WTC11 (cell line): ENCODE results near the gene DENND4B. TPM values are rescaled to one million over a fixed set of nuclear protein-coding genes. Genes with fewer than 3 reads are reported as not detected.

Experiments
- ATAC-seq: fragments of 200-7000 bp; cut with Tn5 transposase; 2 replicates; pipeline ENCODE4 v1.10.0; 2021; ENCODE audit warnings: mild to moderate bottlenecking, moderate library complexity
- Bru-seq: library from RNA; stranded (reverse); fragments of 400-500 nt; gene quantifications from one replicate; lab custom pipeline; 2021; lab: Mats Ljungman, UMichigan
- CTCF ChIA-PET: fragments of 300-600 bp; sonication (Branson Sonifier 250); formaldehyde crosslinking; loops from one replicate; lab custom pipeline; 2021; ENCODE audit warnings: antibody characterized with exemption; lab: Charles Lee
- POLR2A ChIA-PET: fragments of 350-600 bp; sonication (Branson Sonifier 250); formaldehyde crosslinking; loops from one replicate; lab custom pipeline; 2021; ENCODE audit warnings: antibody characterized with exemption; lab: Charles Lee
- DNase-seq: peaks from one replicate; pipeline ENCODE4 v3.0.0; 2021; ENCODE audit warnings: low spot score
- H3K27ac Mint-ChIP-seq: 2 replicates; pipeline ENCODE4 v1.8.0; 2021; ENCODE audit warnings: mixed read lengths
- H3K27me3 Mint-ChIP-seq: 2 replicates; pipeline ENCODE4 v1.8.0; 2021; ENCODE audit warnings: low read depth, mild to moderate bottlenecking, moderate library complexity, mixed read lengths
- H3K36me3 Mint-ChIP-seq: 2 replicates; pipeline ENCODE4 v1.8.0; 2021; ENCODE audit warnings: mixed read lengths
- H3K4me1 Mint-ChIP-seq: 2 replicates; pipeline ENCODE4 v1.8.0; 2022; ENCODE audit warnings: mixed read lengths
- H3K4me3 Mint-ChIP-seq: 2 replicates; pipeline ENCODE4 v1.8.0; 2021; ENCODE audit warnings: mild to moderate bottlenecking, moderate library complexity, mixed read lengths
- H3K9me3 Mint-ChIP-seq: 2 replicates; pipeline ENCODE4 v1.8.0; 2021; ENCODE audit warnings: mixed read lengths
- AFF4 ChIP-seq: sonication (generic); formaldehyde crosslinking; IDR thresholded peaks from 2 replicates; pipeline ENCODE4 v1.8.1; 2023; ENCODE audit warnings: mild to moderate bottlenecking, missing genetic modification reagents, borderline replicate concordance
- CREB1 ChIP-seq: sonication (generic); formaldehyde crosslinking; IDR thresholded peaks from 2 replicates; pipeline ENCODE4 v1.8.0; 2023; ENCODE audit warnings: mild to moderate bottlenecking, missing genetic modification reagents
- EMX1 ChIP-seq: fragments of 250-450 bp; sonication (Bioruptor Pico); IDR thresholded peaks from 2 replicates; pipeline ENCODE4 v1.8.0; 2021; ENCODE audit warnings: mild to moderate bottlenecking
- HMGXB4 ChIP-seq: sonication (generic); formaldehyde crosslinking; IDR thresholded peaks from 2 replicates; pipeline ENCODE4 v1.8.1; 2023; ENCODE audit warnings: mild to moderate bottlenecking, moderate library complexity, missing genetic modification reagents
- NR3C1 ChIP-seq: sonication (generic); formaldehyde crosslinking; conservative IDR thresholded peaks from 2 replicates; pipeline ENCODE4 v1.8.1; 2023; ENCODE audit warnings: low read depth, mild to moderate bottlenecking, missing genetic modification reagents
- TEAD1 ChIP-seq: sonication (generic); formaldehyde crosslinking; IDR thresholded peaks from 2 replicates; pipeline ENCODE4 v1.8.0; 2022; ENCODE audit warnings: mild to moderate bottlenecking, missing genetic modification reagents
- TP53 ChIP-seq: sonication (generic); formaldehyde crosslinking; IDR thresholded peaks from 2 replicates; pipeline ENCODE4 v1.8.1; 2023; ENCODE audit warnings: mild to moderate bottlenecking, missing genetic modification reagents
- ZBTB21 ChIP-seq: sonication (generic); formaldehyde crosslinking; IDR thresholded peaks from 2 replicates; pipeline ENCODE4 v1.8.1; 2023; ENCODE audit warnings: mild to moderate bottlenecking, missing genetic modification reagents, borderline replicate concordance
- ZBTB43 ChIP-seq: sonication (generic); formaldehyde crosslinking; IDR thresholded peaks from 2 replicates; pipeline ENCODE4 v1.8.1; 2023; ENCODE audit warnings: mild to moderate bottlenecking, missing genetic modification reagents
- ZMAT4 ChIP-seq: fragments of 250-450 bp; sonication (Bioruptor Pico); IDR thresholded peaks from 2 replicates; pipeline ENCODE4 v1.9.0; 2021; ENCODE audit warnings: mild to moderate bottlenecking
- ZNF121 ChIP-seq: sonication (generic); formaldehyde crosslinking; IDR thresholded peaks from 2 replicates; pipeline ENCODE4 v1.8.0; 2023; ENCODE audit warnings: missing genetic modification reagents
- ZNF317 ChIP-seq: sonication (generic); formaldehyde crosslinking; IDR thresholded peaks from 2 replicates; pipeline ENCODE4 v1.8.1; 2023; ENCODE audit warnings: low read depth, mild to moderate bottlenecking, moderate library complexity, missing genetic modification reagents, borderline replicate concordance
- ZNF396 ChIP-seq: fragments of 250-450 bp; sonication (Bioruptor Pico); IDR thresholded peaks from 2 replicates; pipeline ENCODE4 v1.8.0; 2021; ENCODE audit warnings: mild to moderate bottlenecking, moderate library complexity, borderline replicate concordance
- ZNF425 ChIP-seq: fragments of 250-450 bp; sonication (Bioruptor Pico); conservative IDR thresholded peaks from 2 replicates; pipeline ENCODE4 v1.9.0; 2021; ENCODE audit warnings: mild to moderate bottlenecking
- ZNF671 ChIP-seq: fragments of 250-450 bp; sonication (Bioruptor Pico); IDR thresholded peaks from 2 replicates; pipeline ENCODE4 v1.8.0; 2021; ENCODE audit warnings: mild to moderate bottlenecking
- long read RNA-seq, 3 experiments: library from RNA in 1 of 3; library from capped mRNA in 1 of 3; library from polyadenylated mRNA in 1 of 3; unstranded in 2 of 3; stranded (forward) in 1 of 3; transcript quantifications; one replicate each; pipeline ENCODE4 v2.0.0, GENCODE V29; 2021
- total RNA-seq: library from RNA; stranded (reverse); gene quantifications from 3 replicates; pipeline ENCODE4 v1.2.3, GENCODE V29; 2021
- TF ChIP-seq, protein P1 (sequence below): sonication (generic); formaldehyde crosslinking; IDR thresholded peaks from 2 replicates; pipeline ENCODE4 v1.8.0; 2023; ENCODE audit warnings: mild to moderate bottlenecking, missing genetic modification reagents
- TF ChIP-seq, protein P2 (sequence below): sonication (generic); formaldehyde crosslinking; IDR thresholded peaks from 2 replicates; pipeline ENCODE4 v1.8.1; 2022; ENCODE audit warnings: low read depth, mild to moderate bottlenecking, moderate library complexity, missing genetic modification reagents, borderline replicate concordance

DENND4B gene, protein sequence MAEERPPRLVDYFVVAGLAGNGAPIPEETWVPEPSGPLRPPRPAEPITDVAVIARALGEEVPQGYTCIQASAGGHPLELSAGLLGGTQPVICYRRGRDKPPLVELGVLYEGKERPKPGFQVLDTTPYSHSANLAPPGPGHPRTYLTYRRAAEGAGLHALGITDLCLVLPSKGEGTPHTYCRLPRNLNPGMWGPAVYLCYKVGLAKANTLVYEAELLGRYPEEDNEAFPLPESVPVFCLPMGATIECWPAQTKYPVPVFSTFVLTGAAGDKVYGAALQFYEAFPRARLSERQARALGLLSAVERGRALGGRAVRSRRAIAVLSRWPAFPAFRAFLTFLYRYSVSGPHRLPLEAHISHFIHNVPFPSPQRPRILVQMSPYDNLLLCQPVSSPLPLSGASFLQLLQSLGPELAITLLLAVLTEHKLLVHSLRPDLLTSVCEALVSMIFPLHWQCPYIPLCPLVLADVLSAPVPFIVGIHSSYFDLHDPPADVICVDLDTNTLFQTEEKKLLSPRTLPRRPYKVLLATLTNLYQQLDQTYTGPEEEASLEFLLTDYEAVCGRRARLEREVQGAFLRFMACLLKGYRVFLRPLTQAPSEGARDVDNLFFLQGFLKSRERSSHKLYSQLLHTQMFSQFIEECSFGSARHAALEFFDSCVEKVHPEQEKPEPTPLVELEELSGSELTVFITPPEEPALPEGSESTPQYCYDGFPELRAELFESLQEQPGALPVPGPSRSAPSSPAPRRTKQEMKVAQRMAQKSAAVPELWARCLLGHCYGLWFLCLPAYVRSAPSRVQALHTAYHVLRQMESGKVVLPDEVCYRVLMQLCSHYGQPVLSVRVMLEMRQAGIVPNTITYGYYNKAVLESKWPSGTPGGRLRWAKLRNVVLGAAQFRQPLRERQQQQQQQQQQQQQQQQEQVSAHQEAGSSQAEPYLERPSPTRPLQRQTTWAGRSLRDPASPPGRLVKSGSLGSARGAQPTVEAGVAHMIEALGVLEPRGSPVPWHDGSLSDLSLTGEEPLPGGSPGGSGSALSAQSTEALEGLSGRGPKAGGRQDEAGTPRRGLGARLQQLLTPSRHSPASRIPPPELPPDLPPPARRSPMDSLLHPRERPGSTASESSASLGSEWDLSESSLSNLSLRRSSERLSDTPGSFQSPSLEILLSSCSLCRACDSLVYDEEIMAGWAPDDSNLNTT (N-terminal part only)
- 88.9 to 93.9 TPM (median 93.1 TPM) in 3 replicates for total RNA-seq
- Bru-seq, nascent RNA = percentile 66 among the genes with signal in this experiment
- long read RNA-seq, experiment 1, full-length matches to known transcripts = 5 of 198 reads
- long read RNA-seq, experiment 1, partial matches to known transcripts = 63 of 198 reads
- long read RNA-seq, experiment 1, other reads (novel, unspliced or antisense) = 130 of 198 reads
- long read RNA-seq, experiment 2, partial matches to known transcripts = 26 of 62 reads
- long read RNA-seq, experiment 2, other reads (novel, unspliced or antisense) = 36 of 62 reads
- long read RNA-seq, experiment 3 = 0 reads

- peak; percentile 91 for DNase-seq
- peak; percentile 93 for ATAC-seq
- Mint-ChIP-seq H3K27ac (peak within 1 kb of the TSS; percentile 8), H3K9me3 (no peaks in the 10 kb centered on the region), H3K27me3 (no peaks in the 10 kb centered on the region), H3K36me3 (peaks cover 29% of the 10 kb centered on the region), H3K4me3 (peak within 1 kb of the TSS; percentile 81), H3K4me1 (peaks cover 13% of the 10 kb centered on the region)
- POLR2A ChIA-PET = interaction anchor here (0.6 to 2.3 kb wide), 12 partner anchors 9 to 48 kb away, joined by 3 to 21 read pairs (median 4); partner anchors contain the start of genes CREB3L4, CRTC2, GATAD2B and RAB13
- CTCF ChIA-PET = interaction anchor here (0.5 to 2.8 kb wide), 36 partner anchors 9 to 468 kb away, joined by 3 to 27 read pairs (median 4); partner anchors contain the start of genes CHTOP, CREB3L4, CRTC2 and GATAD2B
- TF ChIP-seq ZNF121 (CRISPR knock-in tag) (no peak), EMX1 (CRISPR knock-in tag) (no peak), HMGXB4 (CRISPR knock-in tag) (peak; percentile 91; the same call in 1 of the 2 replicates), ZBTB43 (CRISPR knock-in tag) (no peak), ZNF425 (CRISPR knock-in tag) (no peak), ZNF671 (CRISPR knock-in tag) (no peak), ZMAT4 (no peak), ZNF396 (no peak), NR3C1 (CRISPR knock-in tag) (no peak), ZBTB21 (CRISPR knock-in tag) (peak; percentile 26; the same call in 1 of the 2 replicates), TP53 (CRISPR knock-in tag) (no peak), ZNF317 (CRISPR knock-in tag) (no peak), AFF4 (no peak), TEAD1 (CRISPR knock-in tag) (peak; percentile 40; the same call in 1 of the 2 replicates), CREB1 (CRISPR knock-in tag) (no peak)
- TF ChIP-seq, protein P1, sequence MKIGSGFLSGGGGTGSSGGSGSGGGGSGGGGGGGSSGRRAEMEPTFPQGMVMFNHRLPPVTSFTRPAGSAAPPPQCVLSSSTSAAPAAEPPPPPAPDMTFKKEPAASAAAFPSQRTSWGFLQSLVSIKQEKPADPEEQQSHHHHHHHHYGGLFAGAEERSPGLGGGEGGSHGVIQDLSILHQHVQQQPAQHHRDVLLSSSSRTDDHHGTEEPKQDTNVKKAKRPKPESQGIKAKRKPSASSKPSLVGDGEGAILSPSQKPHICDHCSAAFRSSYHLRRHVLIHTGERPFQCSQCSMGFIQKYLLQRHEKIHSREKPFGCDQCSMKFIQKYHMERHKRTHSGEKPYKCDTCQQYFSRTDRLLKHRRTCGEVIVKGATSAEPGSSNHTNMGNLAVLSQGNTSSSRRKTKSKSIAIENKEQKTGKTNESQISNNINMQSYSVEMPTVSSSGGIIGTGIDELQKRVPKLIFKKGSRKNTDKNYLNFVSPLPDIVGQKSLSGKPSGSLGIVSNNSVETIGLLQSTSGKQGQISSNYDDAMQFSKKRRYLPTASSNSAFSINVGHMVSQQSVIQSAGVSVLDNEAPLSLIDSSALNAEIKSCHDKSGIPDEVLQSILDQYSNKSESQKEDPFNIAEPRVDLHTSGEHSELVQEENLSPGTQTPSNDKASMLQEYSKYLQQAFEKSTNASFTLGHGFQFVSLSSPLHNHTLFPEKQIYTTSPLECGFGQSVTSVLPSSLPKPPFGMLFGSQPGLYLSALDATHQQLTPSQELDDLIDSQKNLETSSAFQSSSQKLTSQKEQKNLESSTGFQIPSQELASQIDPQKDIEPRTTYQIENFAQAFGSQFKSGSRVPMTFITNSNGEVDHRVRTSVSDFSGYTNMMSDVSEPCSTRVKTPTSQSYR = no peak
- TF ChIP-seq, protein P2, sequence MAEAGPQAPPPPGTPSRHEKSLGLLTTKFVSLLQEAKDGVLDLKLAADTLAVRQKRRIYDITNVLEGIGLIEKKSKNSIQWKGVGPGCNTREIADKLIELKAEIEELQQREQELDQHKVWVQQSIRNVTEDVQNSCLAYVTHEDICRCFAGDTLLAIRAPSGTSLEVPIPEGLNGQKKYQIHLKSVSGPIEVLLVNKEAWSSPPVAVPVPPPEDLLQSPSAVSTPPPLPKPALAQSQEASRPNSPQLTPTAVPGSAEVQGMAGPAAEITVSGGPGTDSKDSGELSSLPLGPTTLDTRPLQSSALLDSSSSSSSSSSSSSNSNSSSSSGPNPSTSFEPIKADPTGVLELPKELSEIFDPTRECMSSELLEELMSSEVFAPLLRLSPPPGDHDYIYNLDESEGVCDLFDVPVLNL (CRISPR knock-in tag) = no peak
These were observed at the start of gene DENND4B for GRCh38 chr1:153946622-153947241. TSS of gene DENND4B (minus strand) at chr1:153946718. CDS start at chr1:153944374, 2,344 bp downstream.
